ENCODE data around the gene LRRC74A. TPM values are rescaled to one million over a fixed set of nuclear protein-coding genes. Genes with fewer than 3 reads are reported as not detected.

Gene LRRC74A
- total RNA-seq, 3 donors from 2014 or later (not counting 1 experiment from before 2014, with no cell fraction given), result not detected

DNA sequence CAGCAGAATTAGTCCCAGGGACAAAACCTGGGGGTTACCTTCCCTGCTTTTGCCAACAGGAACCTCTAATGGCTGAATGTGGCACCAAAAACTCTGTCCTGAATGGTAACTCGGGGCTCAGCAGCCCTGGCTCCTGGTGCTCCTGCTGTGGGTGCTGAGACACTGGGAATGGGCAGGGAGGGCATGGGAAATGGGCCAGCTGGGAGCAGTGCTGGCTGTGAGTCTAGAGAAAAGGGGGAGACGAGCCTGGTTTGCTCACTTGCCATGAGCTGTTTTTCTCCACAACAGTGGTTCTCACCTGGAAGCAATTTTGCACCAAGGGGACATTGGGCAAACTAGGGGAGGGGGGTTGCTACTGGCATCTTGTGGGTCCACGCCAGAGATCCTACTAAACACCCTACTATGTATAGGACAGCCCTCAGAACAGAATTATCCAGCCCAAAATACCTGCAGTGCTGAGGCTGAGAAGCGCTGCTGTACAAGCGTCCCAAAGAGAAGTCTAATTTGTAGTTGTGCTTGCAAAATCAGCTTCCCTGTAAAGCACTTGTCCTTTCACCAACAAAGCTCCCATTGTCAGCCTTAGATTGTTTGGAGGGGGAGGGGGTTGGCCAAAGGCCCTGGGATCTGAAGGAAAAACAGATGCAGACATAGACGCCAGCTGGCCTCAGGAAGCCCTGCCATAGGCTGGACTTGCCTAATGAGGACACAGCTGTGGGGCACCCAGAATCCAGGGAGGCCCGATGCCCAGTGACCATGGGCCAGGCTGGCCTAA, 3.6 kb downstream of the LRRC74A start:
- no peak for ATAC-seq
- 80% methylated on average over 7 of the region's 7 CpGs for WGBS (ENCODE audit: insufficient coverage)
- Mint-ChIP-seq H3K9me3 (no peaks in the 10 kb centered on the region), H3K4me3 (no peak overlapping the region), H3K27me3 (ENCODE audit: low read depth in 2 of 2) (peaks cover 10 to 11% of the 10 kb centered on the region in 2 donors), H3K27ac (no peak overlapping the region), H3K4me1 (no peaks in the 10 kb centered on the region), H3K36me3 (no peaks in the 10 kb centered on the region)
- TF ChIP-seq, protein P1, sequence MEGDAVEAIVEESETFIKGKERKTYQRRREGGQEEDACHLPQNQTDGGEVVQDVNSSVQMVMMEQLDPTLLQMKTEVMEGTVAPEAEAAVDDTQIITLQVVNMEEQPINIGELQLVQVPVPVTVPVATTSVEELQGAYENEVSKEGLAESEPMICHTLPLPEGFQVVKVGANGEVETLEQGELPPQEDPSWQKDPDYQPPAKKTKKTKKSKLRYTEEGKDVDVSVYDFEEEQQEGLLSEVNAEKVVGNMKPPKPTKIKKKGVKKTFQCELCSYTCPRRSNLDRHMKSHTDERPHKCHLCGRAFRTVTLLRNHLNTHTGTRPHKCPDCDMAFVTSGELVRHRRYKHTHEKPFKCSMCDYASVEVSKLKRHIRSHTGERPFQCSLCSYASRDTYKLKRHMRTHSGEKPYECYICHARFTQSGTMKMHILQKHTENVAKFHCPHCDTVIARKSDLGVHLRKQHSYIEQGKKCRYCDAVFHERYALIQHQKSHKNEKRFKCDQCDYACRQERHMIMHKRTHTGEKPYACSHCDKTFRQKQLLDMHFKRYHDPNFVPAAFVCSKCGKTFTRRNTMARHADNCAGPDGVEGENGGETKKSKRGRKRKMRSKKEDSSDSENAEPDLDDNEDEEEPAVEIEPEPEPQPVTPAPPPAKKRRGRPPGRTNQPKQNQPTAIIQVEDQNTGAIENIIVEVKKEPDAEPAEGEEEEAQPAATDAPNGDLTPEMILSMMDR (IDR thresholded peaks at IDR 0.05), result no peak
- H3K36me3 ChIP-seq (ENCODE audit: control insufficient read depth, insufficient read depth, low read length), result no peaks in the 10 kb centered on the region
- no peak for DNase-seq
- no peaks in the 10 kb centered on the region for H3K4me1 ChIP-seq (ENCODE audit: control insufficient read depth, insufficient read depth, low read length)
- intact Hi-C loops (cut with micrococcal nuclease), result no loop called here
- H3K27ac ChIP-seq (ENCODE audit: low read length), result no peak overlapping the region
- no peaks in the 10 kb centered on the region for H3K9me3 ChIP-seq (ENCODE audit: control insufficient read depth, insufficient read depth, low read length)
- no peak overlapping the region for H3K4me3 ChIP-seq (ENCODE audit: low read length)
- H3K27me3 ChIP-seq (ENCODE audit: control insufficient read depth, insufficient read depth, low read length), result no peaks in the 10 kb centered on the region

DNA sequence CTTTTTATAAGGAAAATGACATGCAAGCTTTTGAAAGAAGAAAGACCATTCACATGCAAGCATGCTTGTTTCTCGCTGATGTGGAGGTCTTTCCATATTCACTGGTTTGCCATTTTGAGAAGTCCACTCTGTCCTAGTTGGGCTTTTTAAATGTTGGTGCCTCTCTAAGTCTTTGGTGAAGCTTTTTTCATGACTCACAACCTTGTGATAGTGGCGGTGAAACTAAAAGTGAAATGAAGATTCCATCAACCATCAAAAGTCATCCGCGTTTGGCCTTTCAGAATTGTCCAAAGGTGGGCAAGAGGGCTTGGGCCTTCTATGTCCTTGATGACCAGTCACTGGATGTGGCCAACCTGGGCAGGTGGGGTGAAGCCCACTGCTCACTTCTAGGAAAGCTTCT, 4.3 kb downstream of the LRRC74A start:
- H3K9me3 Mint-ChIP-seq, result no peaks in the 10 kb centered on the region
- H3K4me1 Mint-ChIP-seq, result no peaks in the 10 kb centered on the region
- no peak overlapping the region for H3K4me3 Mint-ChIP-seq
- H3K27ac Mint-ChIP-seq, result no peak overlapping the region
- no peak for ATAC-seq
- intact Hi-C loops (cut with micrococcal nuclease), result no loop called here
- H3K27me3 Mint-ChIP-seq (ENCODE audit: low read depth in 2 of 2), result peaks cover 8 to 10% of the 10 kb centered on the region in 2 donors
- H3K36me3 Mint-ChIP-seq, result no peaks in the 10 kb centered on the region
- Histone ChIP-seq H3K27ac (ENCODE audit: low read length) (no peak overlapping the region), H3K36me3 (ENCODE audit: control insufficient read depth, insufficient read depth, low read length) (no peaks in the 10 kb centered on the region), H3K4me1 (ENCODE audit: control insufficient read depth, insufficient read depth, low read length) (no peaks in the 10 kb centered on the region), H3K27me3 (ENCODE audit: control insufficient read depth, insufficient read depth, low read length) (no peaks in the 10 kb centered on the region), H3K4me3 (ENCODE audit: low read length) (no peak overlapping the region), H3K9me3 (ENCODE audit: control insufficient read depth, insufficient read depth, low read length) (no peaks in the 10 kb centered on the region)
- 88% methylated on average over 4 of the region's 4 CpGs for WGBS (ENCODE audit: insufficient coverage)
- TF ChIP-seq, protein P1 (IDR thresholded peaks at IDR 0.05), result no peak
- no peak for DNase-seq

DNA sequence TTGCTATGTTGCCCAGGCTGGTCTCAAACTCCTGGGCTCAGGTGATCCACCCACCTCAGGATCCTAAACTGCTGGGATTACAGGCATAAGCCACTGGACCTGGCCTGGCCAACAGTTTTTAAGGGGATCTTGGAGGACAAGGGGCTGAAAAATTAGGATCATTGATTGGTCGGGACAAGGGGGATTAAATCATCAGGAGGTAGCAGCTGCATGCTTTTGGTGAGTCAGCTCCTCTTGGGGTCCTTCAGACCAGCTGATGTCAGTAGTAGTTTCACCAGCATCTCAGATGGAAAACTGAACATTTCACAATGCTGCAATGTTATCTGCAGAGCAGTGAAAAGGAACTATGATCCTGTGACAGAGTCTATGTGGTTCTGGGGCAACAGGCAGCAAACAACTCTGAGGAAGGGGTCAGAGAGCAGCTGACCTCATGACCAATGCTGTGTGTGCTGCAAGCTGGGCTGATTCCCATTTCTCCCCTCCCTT, 6.3 kb downstream of the LRRC74A start:
- Histone ChIP-seq H3K9me3 (ENCODE audit: control insufficient read depth, insufficient read depth, low read length) (no peaks in the 10 kb centered on the region), H3K27ac (ENCODE audit: low read length) (no peak overlapping the region), H3K4me3 (ENCODE audit: low read length) (no peak overlapping the region), H3K36me3 (ENCODE audit: control insufficient read depth, insufficient read depth, low read length) (no peaks in the 10 kb centered on the region), H3K4me1 (ENCODE audit: control insufficient read depth, insufficient read depth, low read length) (no peaks in the 10 kb centered on the region), H3K27me3 (ENCODE audit: control insufficient read depth, insufficient read depth, low read length) (no peaks in the 10 kb centered on the region)
- WGBS (ENCODE audit: insufficient coverage), result 80% methylated on average over 1 of the region's 1 CpG
- Mint-ChIP-seq H3K4me3 (no peak overlapping the region), H3K9me3 (no peaks in the 10 kb centered on the region), H3K27ac (no peak overlapping the region), H3K36me3 (no peaks in the 10 kb centered on the region), H3K27me3 (ENCODE audit: low read depth in 2 of 2) (peaks cover 8 to 10% of the 10 kb centered on the region in 2 donors), H3K4me1 (no peaks in the 10 kb centered on the region)
- intact Hi-C loops (cut with micrococcal nuclease), result no loop called here
- no peak for ATAC-seq
- no peak for DNase-seq
- TF ChIP-seq, protein P1 (IDR thresholded peaks at IDR 0.05), result no peak
